ENCODE data around the gene SNRNP25. TPM values are rescaled to one million over a fixed set of nuclear protein-coding genes. Genes with fewer than 3 reads are reported as not detected.
A peak's percentile ranks its signal among the peaks of the same experiment; 100 is the strongest.

Gene SNRNP25
- total and polyA plus RNA-seq, 9 of the 15 experiments (the other 6 are each of a cell fraction or from before 2014, with no cell fraction given) = 59.0 to 176 (median 108) TPM

GRCh38 chr16:72561-73548 lies 19.2 kb downstream of the SNRNP25 start, which contains the start of gene RHBDF1 (continued):
- TF ChIP-seq, protein P1, sequence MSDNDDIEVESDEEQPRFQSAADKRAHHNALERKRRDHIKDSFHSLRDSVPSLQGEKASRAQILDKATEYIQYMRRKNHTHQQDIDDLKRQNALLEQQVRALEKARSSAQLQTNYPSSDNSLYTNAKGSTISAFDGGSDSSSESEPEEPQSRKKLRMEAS (CRISPR knock-in tag; IDR thresholded peaks at IDR 0.05) = peak; percentile 55; the same call in 1 of the 2 replicates
- TF ChIP-seq RB1 (IDR thresholded peaks at IDR 0.05; ENCODE audit: low read depth) = peak; percentile 92
- no peak for TF ChIP-seq RFX7 (CRISPR knock-in tag; IDR thresholded peaks at IDR 0.05)
- TF ChIP-seq ADNP (tag; IDR thresholded peaks at IDR 0.05) = no peak
- TF ChIP-seq RCOR1 (IDR thresholded peaks at IDR 0.05; ENCODE audit: borderline replicate concordance in 1 of 2, low read depth in 2 of 2, low read length in 2 of 2) = peak; percentile 63 to 93; a peak in 3 of 4 replicates
- no peak for TF ChIP-seq ILF3 (IDR thresholded peaks at IDR 0.05; ENCODE audit: borderline replicate concordance)
- peak; percentile 85 for TF ChIP-seq ZNF134 (CRISPR knock-in tag; conservative IDR thresholded peaks at IDR 0.05)
- peak; percentile 29; the same call in 1 of the 2 replicates for TF ChIP-seq SMARCA4 (IDR thresholded peaks at IDR 0.05)
- TF ChIP-seq HDAC2 (IDR thresholded peaks at IDR 0.05) = peak; percentile 83
- TF ChIP-seq NONO (IDR thresholded peaks at IDR 0.05; ENCODE audit: low read depth in 2 of 2, low read length in 1 of 2) = peak in 1 of 2 experiments; percentile 92; a peak in 2 of 4 replicates
- no peak for TF ChIP-seq NFIX (CRISPR knock-in tag; IDR thresholded peaks at IDR 0.05; ENCODE audit: low read depth)
- no peak for TF ChIP-seq ZNF518B (CRISPR knock-in tag; IDR thresholded peaks at IDR 0.05)
- no peak for TF ChIP-seq HMGXB4 (CRISPR knock-in tag; IDR thresholded peaks at IDR 0.05)
- peak; percentile 97 for TF ChIP-seq PTBP1 (IDR thresholded peaks at IDR 0.05; ENCODE audit: low read depth, low read length)
- TF ChIP-seq ESRRA (IDR thresholded peaks at IDR 0.05; ENCODE audit: borderline replicate concordance, low read depth) = peak; percentile 66
- TF ChIP-seq NFE2 (IDR thresholded peaks at IDR 0.05; ENCODE audit: low read depth) = 0 out of 2 replicates have a peak, but pooled peaks have one; percentile 7
- TF ChIP-seq E2F3 (CRISPR knock-in tag; IDR thresholded peaks at IDR 0.05) = peak; percentile 19; the same call in 1 of the 2 replicates
- no peak for TF ChIP-seq RFX5 (IDR thresholded peaks at IDR 0.05; ENCODE audit: low read depth, low read length)
- 0 out of 2 replicates have a peak, but pooled peaks have one; percentile 42 for TF ChIP-seq ZNF583 (CRISPR knock-in tag; IDR thresholded peaks at IDR 0.05)
- TF ChIP-seq CBX1 (IDR thresholded peaks at IDR 0.05; ENCODE audit: low read depth) = peak; percentile 87
- 0 out of 2 replicates have a peak, but pooled peaks have one; percentile 1 for TF ChIP-seq MYC (IDR thresholded peaks at IDR 0.05; ENCODE audit: low read depth, low read length)
- no peak for TF ChIP-seq MYC (CRISPR knock-in tag; IDR thresholded peaks at IDR 0.05; ENCODE audit: borderline replicate concordance, low read depth)
- TF ChIP-seq ZNF644 (tag; IDR thresholded peaks at IDR 0.05; ENCODE audit: low read depth) = no peak
- no peak for TF ChIP-seq RUNX1 (IDR thresholded peaks at IDR 0.05; ENCODE audit: low read depth)
